Activated CD8-positive, alpha-beta T cell treated with anti-CD3 and anti-CD28 coated beads for 36 hours (primary cell): ENCODE data around the gene DEFB119. TPM values are rescaled to one million over a fixed set of nuclear protein-coding genes. Genes with fewer than 3 reads are reported as not detected.

ENCODE experiments used
- ATAC-seq: fragments of 200-7000 bp; cut with Tn5 transposase; one replicate; pipeline ENCODE4 v1.10.0; 2021; ENCODE audit warnings: mild to moderate bottlenecking, moderate library complexity
- CTCF ChIA-PET: fragments of 350-600 bp; sonication (Branson Sonifier 250); formaldehyde crosslinking; loops from one replicate; lab custom pipeline; 2021; ENCODE audit warnings: antibody characterized with exemption; lab: Charles Lee
- POLR2A ChIA-PET: fragments of 350-600 bp; sonication (Branson Sonifier 250); formaldehyde crosslinking; loops from one replicate; lab custom pipeline; 2021; ENCODE audit warnings: antibody characterized with exemption; lab: Charles Lee
- DNase-seq: peaks from one replicate; pipeline ENCODE4 v3.0.0-alpha.2; 2020
- H3K27ac Mint-ChIP-seq: one replicate; pipeline ENCODE4 v1.8.0; 2021; ENCODE audit warnings: mild to moderate bottlenecking, mixed read lengths
- H3K27me3 Mint-ChIP-seq: one replicate; pipeline ENCODE4 v1.8.0; 2021; ENCODE audit warnings: mixed read lengths
- H3K36me3 Mint-ChIP-seq: one replicate; pipeline ENCODE4 v1.8.0; 2021; ENCODE audit warnings: low read depth, mixed read lengths
- H3K4me1 Mint-ChIP-seq: one replicate; pipeline ENCODE4 v1.8.0; 2021; ENCODE audit warnings: low read depth, mixed read lengths
- H3K4me3 Mint-ChIP-seq: one replicate; pipeline ENCODE4 v1.8.0; 2021; ENCODE audit warnings: mild to moderate bottlenecking, moderate library complexity, mixed read lengths
- H3K9me3 Mint-ChIP-seq: one replicate; pipeline ENCODE4 v1.8.0; 2021; ENCODE audit warnings: mixed read lengths
- CTCF ChIP-seq: fragments of 200-600 bp; IDR thresholded peaks from one replicate; pipeline ENCODE4 v1.8.0; 2022; ENCODE audit warnings: antibody characterized with exemption, mild to moderate bottlenecking
- intact Hi-C: fragments of 100-400 bp; cut with micrococcal nuclease; formaldehyde crosslinking; loops from one replicate; pipeline ENCODE4 v1.10.0; 2022
- total RNA-seq, 2 experiments: library from RNA; stranded (reverse); gene quantifications; one replicate each; pipeline ENCODE4 v1.2.3, GENCODE V29; 2021

Gene DEFB119
- total RNA-seq, 2 experiments from 2014 or later, result not detected

GRCh38 chr20:31355981-31356380 lies 34.4 kb downstream of the DEFB119 start:
- no peaks in the 10 kb centered on the region for H3K9me3 Mint-ChIP-seq
- no peaks in the 10 kb centered on the region for H3K4me1 Mint-ChIP-seq
- no peak for TF ChIP-seq CTCF
- no peak overlapping the region for H3K4me3 Mint-ChIP-seq
- ATAC-seq, result no peak
- no peak overlapping the region for H3K27ac Mint-ChIP-seq
- intact Hi-C loops, result no loop called here
- no peaks in the 10 kb centered on the region for H3K36me3 Mint-ChIP-seq
- ChIA-PET POLR2A (no interaction called here), CTCF (no interaction called here)
- H3K27me3 Mint-ChIP-seq, result peaks cover 2% of the 10 kb centered on the region
- no peak for DNase-seq

- no peaks in the 10 kb centered on the region for H3K4me1 Mint-ChIP-seq
- H3K27ac Mint-ChIP-seq, result no peak overlapping the region
- DNase-seq (no peak), ATAC-seq (no peak)
- H3K36me3 Mint-ChIP-seq, result no peaks in the 10 kb centered on the region
- TF ChIP-seq CTCF, result no peak
- no peak overlapping the region for H3K4me3 Mint-ChIP-seq
- H3K9me3 Mint-ChIP-seq, result no peaks in the 10 kb centered on the region
- intact Hi-C loops, result no loop called here
- H3K27me3 Mint-ChIP-seq, result no peaks in the 10 kb centered on the region
- POLR2A ChIA-PET, result no interaction called here
- CTCF ChIA-PET, result no interaction called here
Measured at GRCh38 chr20:31341470-31341869, 48.9 kb downstream of the DEFB119 start.

DNA sequence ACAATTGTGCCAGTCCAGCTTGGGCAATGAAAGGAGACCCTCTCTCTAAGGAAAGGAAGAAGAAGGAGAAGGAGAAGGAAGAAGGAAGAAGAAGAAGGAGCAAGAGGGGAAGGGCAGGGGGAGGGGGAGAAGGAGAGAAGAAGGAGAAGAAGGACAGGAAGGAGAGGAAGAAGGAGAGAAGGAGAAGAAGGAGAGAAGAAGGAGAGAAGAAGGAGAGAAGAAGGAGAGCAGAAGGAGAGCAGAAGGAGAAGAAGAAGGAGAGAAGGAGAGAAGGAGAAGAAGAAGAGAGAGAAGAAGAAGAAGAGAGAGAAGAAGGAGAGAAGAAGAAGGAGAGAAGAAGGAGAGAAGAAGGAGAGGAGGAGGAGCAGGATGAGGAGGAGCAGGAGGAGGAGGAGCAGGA lies 59.5 kb downstream of the DEFB119 start:
- ATAC-seq (no peak), DNase-seq (no peak)
- peaks cover 1% of the 10 kb centered on the region for H3K27me3 Mint-ChIP-seq
- H3K27ac Mint-ChIP-seq, result no peak overlapping the region
- TF ChIP-seq CTCF, result no peak
- intact Hi-C loops, result no loop called here
- H3K36me3 Mint-ChIP-seq, result no peaks in the 10 kb centered on the region
- H3K4me3 Mint-ChIP-seq, result no peak overlapping the region
- peaks cover 3% of the 10 kb centered on the region for H3K9me3 Mint-ChIP-seq
- ChIA-PET POLR2A (no interaction called here), CTCF (no interaction called here)
- H3K4me1 Mint-ChIP-seq, result no peaks in the 10 kb centered on the region

Other genes with a start within 250 kb of the DEFB119 start
- not detected for gene DEFB115, start 132.9 kb downstream of the DEFB119 start, total RNA-seq
- gene DEFB116, start 82.0 kb downstream of the DEFB119 start, total RNA-seq, result not detected
- not detected for gene DEFB118, start 22.0 kb downstream of the DEFB119 start, total RNA-seq
- not detected for gene DEFB121, start 15.6 kb upstream of the DEFB119 start, total RNA-seq
- gene DEFB123, start 50.0 kb upstream of the DEFB119 start, total RNA-seq, result not detected
- not detected for gene DEFB124, start 84.5 kb upstream of the DEFB119 start, total RNA-seq
- gene REM1, start 84.7 kb upstream of the DEFB119 start, total RNA-seq, result not detected
- 10 to 100 TPM; 91.6 to 95.5 TPM for gene HM13, start 123.9 kb upstream of the DEFB119 start, total RNA-seq
- gene ID1, start 214.7 kb upstream of the DEFB119 start, total RNA-seq, result under 1 TPM; 0.41 to 0.54 TPM
- gene COX4I2, start 247.3 kb upstream of the DEFB119 start, total RNA-seq, result not detected